H1 (cell line): ENCODE data around the gene FAM204A. TPM values are rescaled to one million over a fixed set of nuclear protein-coding genes. Genes with fewer than 3 reads are reported as not detected.

Experiments
- CTCF ChIA-PET: fragments of 300-600 bp; sonication (Branson Sonifier 250); formaldehyde crosslinking; loops from one replicate; lab custom pipeline; 2021; ENCODE audit not compliant: partially characterized antibody; lab: Charles Lee
- POLR2A ChIA-PET: fragments of 300-600 bp; sonication (Branson Sonifier 250); formaldehyde crosslinking; loops from one replicate; lab custom pipeline; 2021; ENCODE audit warnings: inconsistent platforms; ENCODE audit not compliant: partially characterized antibody; lab: Charles Lee
- DNase-seq, 2 experiments: peaks; one replicate each; pipeline versions ENCODE4 v3.0.0 to v3.0.0-alpha.2; 2010 to 2022; ENCODE audit warnings: low spot score in 2 of 2, low read depth in 1 of 2, mixed read lengths in 1 of 2
- FAIRE-seq: peaks from 2 replicates; lab custom pipeline; 2011; peaks lifted over from hg19 to GRCh38; lab: Jason Lieb, UNC
- H2AFZ ChIP-seq: 2 replicates; pipeline ENCODE4 v1.8.1; 2012; ENCODE audit warnings: low read length, inconsistent platforms
- H2AK5ac ChIP-seq: 2 replicates; pipeline ENCODE4 v1.6.1; 2013; ENCODE audit warnings: low read depth, low read length
- H2BK120ac ChIP-seq: replicated peaks from 2 replicates; pipeline ENCODE3; 2013; ENCODE audit warnings: low read depth, low read length, inconsistent platforms
- H2BK12ac ChIP-seq: 2 replicates; pipeline ENCODE4 v1.6.1; 2013; ENCODE audit warnings: low read depth, low read length
- H2BK15ac ChIP-seq: 2 replicates; pipeline ENCODE4 v1.6.1; 2013; ENCODE audit warnings: low read length
- H2BK20ac ChIP-seq: 2 replicates; pipeline ENCODE4 v1.6.1; 2013; ENCODE audit warnings: low read length
- H2BK5ac ChIP-seq: 2 replicates; pipeline ENCODE4 v1.6.1; 2013; ENCODE audit warnings: low read depth, low read length
- H3K14ac ChIP-seq: 2 replicates; pipeline ENCODE4 v1.6.1; 2013; ENCODE audit warnings: inconsistent platforms; ENCODE audit not compliant: insufficient read length
- H3K18ac ChIP-seq: 2 replicates; pipeline ENCODE4 v1.6.1; 2013; ENCODE audit warnings: low read length; ENCODE audit errors: extremely low read depth
- H3K23ac ChIP-seq: 2 replicates; pipeline ENCODE4 v1.6.1; 2013; ENCODE audit warnings: inconsistent platforms; ENCODE audit not compliant: insufficient read length
- H3K23me2 ChIP-seq: 2 replicates; pipeline ENCODE4 v1.6.1; 2013; ENCODE audit warnings: low read depth, low read length
- H3K27ac ChIP-seq: 2 replicates; pipeline ENCODE4 v1.6.1; 2011; ENCODE audit warnings: low read depth, low read length, inconsistent platforms
- H3K27me3 ChIP-seq, 4 experiments: replicated peaks in 1 of 4; 1 replicate in 1 of 4; 2 replicates in 3 of 4; pipeline versions ENCODE4 v1.6.1 to v1.8.1; 2011 to 2013; ENCODE audit warnings: low read length in 3 of 4, mild to moderate bottlenecking in 3 of 4, inconsistent platforms in 2 of 4, mixed read lengths in 2 of 4, moderate library complexity in 1 of 4; ENCODE audit not compliant: control insufficient read depth in 3 of 4, insufficient read depth in 3 of 4; ENCODE audit errors: extremely low read depth in 1 of 4
- H3K36me3 ChIP-seq, 4 experiments: 2 replicates each; pipeline versions ENCODE4 v1.6.1 to v1.8.1; 2011 to 2013; ENCODE audit warnings: mild to moderate bottlenecking in 4 of 4, low read length in 3 of 4, moderate library complexity in 2 of 4, control low read depth in 1 of 4, inconsistent platforms in 1 of 4; ENCODE audit not compliant: insufficient read depth in 4 of 4, control insufficient read depth in 2 of 4
- H3K4ac ChIP-seq: replicated peaks from 2 replicates; pipeline ENCODE3; 2013; ENCODE audit warnings: low read length, low read depth, mixed read lengths, inconsistent platforms; ENCODE audit not compliant: insufficient read length
- H3K4me1 ChIP-seq, 4 experiments: replicated peaks in 1 of 4; 1 replicate in 1 of 4; 2 replicates in 3 of 4; pipeline versions ENCODE4 v1.6.1 to v1.8.1; 2011 to 2013; ENCODE audit warnings: low read length in 3 of 4, inconsistent platforms in 2 of 4, mixed read lengths in 1 of 4; ENCODE audit not compliant: insufficient read depth in 4 of 4, control insufficient read depth in 3 of 4
- H3K4me2 ChIP-seq, 2 experiments: 2 replicates each; pipeline versions ENCODE4 v1.6.1 to v1.8.1; 2011 to 2013; ENCODE audit warnings: low read depth in 2 of 2, low read length in 2 of 2, control low read depth in 1 of 2, inconsistent platforms in 1 of 2, mild to moderate bottlenecking in 1 of 2; ENCODE audit not compliant: insufficient read depth in 1 of 2
- H3K4me3 ChIP-seq, 4 experiments: fragments of 200-600, 300-600 bp in 1 of 4; sonication (generic), shearing (Covaris generic), sonication (Bioruptor Twin) in 1 of 4; 2 replicates each; pipeline versions ENCODE4 v1.5.1 to v1.8.1; 2011 to 2016; ENCODE audit warnings: low read length in 4 of 4, low read depth in 3 of 4, control low read depth in 2 of 4, inconsistent platforms in 2 of 4, mild to moderate bottlenecking in 2 of 4, mixed read lengths in 1 of 4, moderate library complexity in 1 of 4; ENCODE audit not compliant: insufficient read depth in 2 of 4; ENCODE audit errors: extremely low read depth in 1 of 4
- H3K56ac ChIP-seq: replicated peaks from 2 replicates; pipeline ENCODE3; 2013; ENCODE audit warnings: low read depth, mild to moderate bottlenecking, mixed read lengths, low read length, inconsistent platforms; ENCODE audit not compliant: insufficient read length
- H3K79me1 ChIP-seq: 2 replicates; pipeline ENCODE4 v1.6.1; 2013; ENCODE audit warnings: low read depth, low read length, control low read depth
- H3K79me2 ChIP-seq, 2 experiments: 2 replicates each; pipeline versions ENCODE4 v1.6.1 to v1.8.1; 2012 to 2013; ENCODE audit warnings: low read length in 2 of 2, mild to moderate bottlenecking in 2 of 2, inconsistent platforms in 1 of 2; ENCODE audit not compliant: insufficient read depth in 2 of 2, control insufficient read depth in 1 of 2
- H3K9ac ChIP-seq, 4 experiments: replicated peaks in 1 of 4; 1 replicate in 1 of 4; 2 replicates in 3 of 4; pipeline versions ENCODE4 v1.6.1 to v1.8.1; 2011 to 2013; ENCODE audit warnings: low read depth in 3 of 4, low read length in 3 of 4, control low read depth in 2 of 4, mild to moderate bottlenecking in 2 of 4, moderate library complexity in 2 of 4, inconsistent platforms in 1 of 4; ENCODE audit errors: extremely low read depth in 1 of 4
- H3K9me3 ChIP-seq, 2 experiments: 2 replicates each; pipeline versions ENCODE4 v1.6.1 to v1.8.1; 2012 to 2013; ENCODE audit warnings: mild to moderate bottlenecking in 2 of 2, moderate library complexity in 2 of 2, control low read depth in 1 of 2, inconsistent platforms in 1 of 2, low read depth in 1 of 2, low read length in 1 of 2, mixed read lengths in 1 of 2; ENCODE audit not compliant: insufficient read depth in 2 of 2
- H4K20me1 ChIP-seq, 2 experiments: replicated peaks in 1 of 2; 2 replicates each; pipeline versions ENCODE3 to v1.8.1; 2011 to 2013; ENCODE audit warnings: inconsistent platforms in 2 of 2, low read length in 2 of 2, mild to moderate bottlenecking in 1 of 2; ENCODE audit not compliant: insufficient read depth in 2 of 2, control insufficient read depth in 1 of 2
- H4K5ac ChIP-seq: 2 replicates; pipeline ENCODE4 v1.6.1; 2013; ENCODE audit warnings: low read length, low read depth, mixed read lengths, inconsistent platforms; ENCODE audit not compliant: insufficient read length
- H4K8ac ChIP-seq: 2 replicates; pipeline ENCODE4 v1.8.0; 2013; ENCODE audit warnings: mild to moderate bottlenecking, moderate library complexity, low read length, inconsistent platforms; ENCODE audit not compliant: insufficient read depth; ENCODE audit errors: extremely low read depth
- H4K91ac ChIP-seq: replicated peaks from 2 replicates; pipeline ENCODE3; 2013; ENCODE audit warnings: low read length, mixed read lengths, inconsistent platforms; ENCODE audit not compliant: insufficient read length
- BCL11A ChIP-seq, 2 experiments: IDR thresholded peaks; one replicate each; pipeline ENCODE4 v1.6.1; 2011; ENCODE audit warnings: low read depth in 2 of 2, low read length in 2 of 2, mild to moderate bottlenecking in 2 of 2
- CBX5 ChIP-seq: fragments of 300-800, 300-1000 bp; sonication (generic); IDR thresholded peaks from 2 replicates; pipeline ENCODE4 v1.7.1; 2016; ENCODE audit warnings: antibody characterized with exemption, low read length, low read depth
- CREB1 ChIP-seq: IDR thresholded peaks from 2 replicates; pipeline ENCODE4 v1.6.1; 2012; ENCODE audit warnings: inconsistent platforms
- GABPA ChIP-seq: IDR thresholded peaks from 2 replicates; pipeline ENCODE4 v1.6.1; 2011; ENCODE audit warnings: mild to moderate bottlenecking, low read length, moderate library complexity, borderline replicate concordance; ENCODE audit not compliant: insufficient read depth
- POLR2AphosphoS5 ChIP-seq: IDR thresholded peaks from 2 replicates; pipeline ENCODE4 v1.6.1; 2011; ENCODE audit warnings: low read depth, low read length
- RNF2 ChIP-seq: fragments of 200-900, 300-1000 bp; sonication (generic); IDR thresholded peaks from 2 replicates; pipeline ENCODE4 v1.7.1; 2016; ENCODE audit warnings: borderline replicate concordance, low read depth, mild to moderate bottlenecking, antibody characterized with exemption, low read length; ENCODE audit not compliant: poor library complexity, severe bottlenecking; ENCODE audit errors: missing control alignments
- SUZ12 ChIP-seq: fragments of 200-600 bp; sonication (generic); IDR thresholded peaks from 2 replicates; pipeline ENCODE4 v1.6.1; 2012; ENCODE audit warnings: mild to moderate bottlenecking, inconsistent platforms, low read length, moderate library complexity, mixed read lengths
- TBP ChIP-seq: IDR thresholded peaks from 2 replicates; pipeline ENCODE4 v1.6.1; 2011; ENCODE audit warnings: low read depth, low read length, improper control_type of control experiment
- TEAD4 ChIP-seq: IDR thresholded peaks from 2 replicates; pipeline ENCODE4 v1.6.1; 2012; ENCODE audit warnings: low read depth, low read length, inconsistent platforms, mixed read lengths
- YY1 ChIP-seq: IDR thresholded peaks from 2 replicates; pipeline ENCODE4 v1.6.1; 2011; ENCODE audit warnings: low read depth, mild to moderate bottlenecking, low read length
- ZNF274 ChIP-seq: IDR thresholded peaks from 2 replicates; pipeline ENCODE4 v1.7.0; 2012; ENCODE audit warnings: low read length, borderline replicate concordance; ENCODE audit errors: extremely low read depth
- WGBS, 2 experiments: shearing (Covaris generic) in 1 of 2; methylation state at CpG; one replicate each; pipeline versions ENCODE4 v1.1.6 to v1.1.7; 2013 to 2015; ENCODE audit warnings: low lambda C conversion rate in 2 of 2, mixed read lengths in 2 of 2, inconsistent platforms in 1 of 2, low coverage in 1 of 2, missing lambda C conversion rate in 1 of 2; ENCODE audit not compliant: insufficient replicate concordance in 2 of 2, insufficient coverage in 1 of 2, insufficient read length in 1 of 2; ENCODE audit errors: extremely low coverage in 1 of 2, missing lambda C conversion rate in 1 of 2; 5-methylcytosine and 5-hydroxymethylcytosine counted together
- polyA plus RNA-seq, 7 experiments: library from polyadenylated mRNA; depleted of rRNA in 3 of 7; stranded (reverse) in 5 of 7; unstranded in 2 of 7; fragments of >200 nt in 5 of 7; fragments of 200-250 nt in 2 of 7; gene quantifications; 1 replicate in 5 of 7; 2 replicates in 1 of 7; 4 replicates in 1 of 7; pipeline versions ENCODE4 v1.2.1 to v1.2.3, GENCODE V29; 2011 to 2013; ENCODE audit warnings: missing spikeins in 2 of 7, mixed read lengths in 2 of 7
- total RNA-seq: library from RNA; stranded (reverse); fragmentation: NEBNext Ultra II Directional; extraction: Animal tissue kit (Norgen Biotek cat#: 25700); gene quantifications from 2 replicates; pipeline ENCODE4 v1.2.1, GENCODE V29; 2021

FAM204A gene
- total and polyA plus RNA-seq, 2 of the 8 experiments (the other 6 are each of a cell fraction or from before 2014, with no cell fraction given) = 4.9 to 37.4 TPM

- no peaks in the 10 kb centered on the region for H3K4me1 ChIP-seq
- H4K5ac ChIP-seq = no peak overlapping the region
- H3K14ac ChIP-seq = no peak overlapping the region
- H3K9ac ChIP-seq = no peak overlapping the region
- peaks cover 0 to 1% (median 0%) of the 10 kb centered on the region in 4 experiments; a peak in 1 of 7 replicates for H3K27me3 ChIP-seq
- no peak overlapping the region for H3K23ac ChIP-seq
- no peak overlapping the region for H2BK20ac ChIP-seq
- no peak overlapping the region for H3K4me3 ChIP-seq
- no peak overlapping the region for H4K91ac ChIP-seq
- no peak overlapping the region for H4K8ac ChIP-seq
- H2BK15ac ChIP-seq = no peak overlapping the region
- no peaks in the 10 kb centered on the region for H3K79me1 ChIP-seq
- no peaks in the 10 kb centered on the region for H3K23me2 ChIP-seq
- H3K79me2 ChIP-seq = no peaks in the 10 kb centered on the region
- CTCF ChIA-PET = interaction anchor here (0.9 to 1.6 kb wide), 2 partner anchors 8 to 46 kb away, joined by 3 to 5 read pairs; no protein-coding TSS in a partner anchor
- no peak overlapping the region for H3K4ac ChIP-seq
- no peak for DNase-seq
- H3K4me2 ChIP-seq = no peak overlapping the region
- H3K56ac ChIP-seq = no peak overlapping the region
- H2BK5ac ChIP-seq = no peak overlapping the region
- no peak overlapping the region for H2AK5ac ChIP-seq
- H3K36me3 ChIP-seq = peaks cover 0 to 12% (median 3%) of the 10 kb centered on the region in 4 experiments; a peak in 2 of 8 replicates
- H2AFZ ChIP-seq = no peak overlapping the region
- no peak overlapping the region for H2BK12ac ChIP-seq
- no peaks in the 10 kb centered on the region for H4K20me1 ChIP-seq
- H3K9me3 ChIP-seq = no peaks in the 10 kb centered on the region
- no peak overlapping the region for H2BK120ac ChIP-seq
- POLR2A ChIA-PET = no interaction called here
- H3K18ac ChIP-seq = no peak overlapping the region
- no peak for FAIRE-seq
- WGBS, 2 experiments = 80% methylated on average over 1 of the region's 1 CpG; no CpG with 5 or more reads in 1 of the 2 experiments
- H3K27ac ChIP-seq = no peak overlapping the region
- TF ChIP-seq YY1 (no peak), ZNF274 (no peak), RNF2 (no peak), TBP (no peak), BCL11A (IDR thresholded peaks at IDR 0.05; ENCODE audit: low read depth in 2 of 2, low read length in 2 of 2) (no peak), GABPA (no peak), TEAD4 (no peak), SUZ12 (no peak), CREB1 (no peak), POLR2AphosphoS5 (no peak), CBX5 (no peak)
Measured at GRCh38 chr10:118305730-118306129, 36.4 kb downstream of the FAM204A start.
